ENCODE measurements around the gene C17orf114.

The C17orf114 gene

GRCh38 chr17:4785311-4786105 lies 16.6 kb downstream of the C17orf114 start:
- peak; percentile 29 for DNase-seq

DNA sequence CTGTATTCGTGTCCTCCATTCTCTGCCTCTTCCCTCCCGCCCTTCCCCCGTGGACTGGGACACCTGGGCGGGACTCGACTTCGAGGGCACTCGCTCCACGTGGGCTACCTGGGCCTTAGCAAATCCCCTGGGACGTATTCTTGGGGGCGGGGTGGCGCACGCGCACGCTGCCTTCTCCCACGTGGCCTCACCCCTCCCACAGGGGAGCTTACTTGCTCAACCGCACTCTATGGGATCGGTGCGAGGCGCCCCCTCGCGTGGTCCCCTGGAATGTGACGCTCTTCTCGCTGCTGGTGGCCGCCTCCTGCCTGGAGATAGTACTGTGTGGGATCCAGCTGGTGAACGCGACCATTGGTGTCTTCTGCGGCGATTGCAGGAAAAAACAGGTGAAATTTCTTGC lies 19.5 kb downstream of the C17orf114 start:
- peak; percentile 31 for DNase-seq

DNA sequence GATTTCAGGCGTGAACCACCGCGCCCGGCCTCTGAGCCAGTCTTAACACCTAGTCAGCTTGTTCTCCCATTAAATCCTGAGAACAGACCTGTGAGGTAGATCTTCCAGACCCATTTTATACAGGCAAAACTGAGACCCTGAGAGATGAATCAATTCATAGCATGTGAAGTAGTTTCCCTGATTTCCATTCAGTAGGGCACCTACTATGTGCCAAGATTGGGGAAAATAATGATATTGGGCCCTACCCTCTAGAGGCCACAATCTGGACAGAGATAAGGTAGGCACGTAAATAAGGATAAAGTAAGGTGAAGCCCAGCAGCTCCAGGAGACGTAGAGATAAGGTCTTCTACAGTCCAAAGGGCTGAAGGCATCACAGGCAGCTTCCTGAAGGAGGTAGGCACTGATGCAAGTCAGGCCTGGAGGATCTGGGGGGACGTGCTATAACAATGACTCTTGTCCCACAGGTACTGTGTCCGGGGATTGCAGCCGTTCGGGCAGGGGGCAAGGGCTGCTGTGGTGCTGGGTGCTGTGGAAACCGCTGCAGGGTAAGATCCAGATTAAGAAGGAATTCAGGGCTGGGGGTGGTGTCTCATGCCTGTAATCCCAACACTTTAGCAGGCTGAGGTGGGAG lies 21.7 kb downstream of the C17orf114 start:
- DNase-seq, result no peak

DNA sequence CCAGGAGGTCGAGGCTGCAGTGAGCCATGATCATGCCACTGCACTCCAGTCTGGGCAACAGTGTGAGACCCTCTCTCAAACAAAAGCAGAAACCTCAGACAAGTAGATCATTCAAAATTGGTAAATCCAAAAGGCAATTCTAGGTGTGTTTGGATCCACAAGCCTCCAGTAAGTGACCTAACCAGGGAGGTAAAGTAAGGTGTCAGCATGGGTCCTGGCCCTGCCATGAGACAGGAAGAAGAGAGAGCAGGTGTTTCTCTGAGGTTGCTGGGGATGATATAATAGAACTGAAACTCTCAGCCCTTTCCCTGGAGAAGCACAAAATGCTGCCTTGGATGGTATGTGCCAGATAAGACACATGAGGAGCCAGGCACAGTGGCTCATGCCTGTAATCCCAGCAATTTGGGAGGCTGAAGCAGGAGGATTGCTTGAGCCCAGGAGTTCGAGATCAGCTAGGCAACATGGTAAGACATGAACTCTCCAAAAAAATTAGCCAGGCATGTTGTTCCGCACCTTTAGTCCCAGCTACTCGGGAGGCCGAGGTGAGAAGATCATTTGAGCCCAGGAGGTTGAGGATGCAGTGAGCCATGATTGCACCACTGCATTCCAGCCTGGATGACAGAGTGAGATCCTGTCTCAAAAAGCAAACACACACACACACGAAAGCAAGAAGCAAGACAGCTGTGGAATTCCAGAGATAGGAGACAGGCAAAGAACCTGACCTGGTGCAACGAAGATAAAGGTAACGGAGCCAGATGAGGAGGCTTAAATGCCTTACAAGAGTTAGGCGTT lies 24.0 kb downstream of the C17orf114 start:
- DNase-seq, result no peak

- DNase-seq, result no peak
Measured at GRCh38 chr17:4772235-4772613, 29.9 kb downstream of the C17orf114 start.

DNA sequence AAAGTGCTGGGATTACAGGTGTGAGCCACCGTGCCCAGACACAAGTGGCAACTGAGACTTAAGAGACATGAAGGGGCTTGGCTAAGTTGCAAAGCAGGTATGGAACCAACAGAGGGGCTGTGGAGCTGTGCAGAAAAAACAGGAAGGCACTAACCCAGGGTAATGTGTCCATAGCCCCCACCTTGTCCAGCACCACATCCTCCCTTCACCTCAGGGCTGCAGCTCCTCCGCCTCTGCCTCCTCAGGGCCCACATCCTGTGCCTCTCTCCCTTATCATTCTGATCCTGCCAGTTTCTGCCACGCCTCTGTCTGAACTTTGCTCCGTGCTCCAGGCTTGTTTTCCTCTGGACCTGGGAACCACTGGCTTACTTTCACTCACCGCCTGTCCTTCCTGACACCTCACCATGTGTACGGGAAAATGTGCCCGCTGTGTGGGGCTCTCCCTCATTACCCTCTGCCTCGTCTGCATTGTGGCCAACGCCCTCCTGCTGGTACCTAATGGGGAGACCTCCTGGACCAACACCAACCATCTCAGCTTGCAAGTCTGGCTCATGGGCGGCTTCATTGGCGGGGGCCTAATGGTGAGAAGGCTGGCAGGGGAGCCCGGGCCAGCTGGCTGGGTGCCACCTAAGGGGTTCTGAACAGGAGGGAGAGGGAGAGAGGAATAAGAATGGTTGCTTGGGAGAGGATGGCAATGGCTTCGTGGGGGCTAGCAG lies 30.5 kb downstream of the C17orf114 start, which contains the start of gene TM4SF5:
TM4SF5 (plus strand) TSS at position 368 of the 716 bp plus-strand sequence; CDS start at position 405, 37 bp downstream.
- no peak for DNase-seq

- no peak for DNase-seq
Measured at GRCh38 chr17:4769628-4770027, 32.5 kb downstream of the C17orf114 start.

DNA sequence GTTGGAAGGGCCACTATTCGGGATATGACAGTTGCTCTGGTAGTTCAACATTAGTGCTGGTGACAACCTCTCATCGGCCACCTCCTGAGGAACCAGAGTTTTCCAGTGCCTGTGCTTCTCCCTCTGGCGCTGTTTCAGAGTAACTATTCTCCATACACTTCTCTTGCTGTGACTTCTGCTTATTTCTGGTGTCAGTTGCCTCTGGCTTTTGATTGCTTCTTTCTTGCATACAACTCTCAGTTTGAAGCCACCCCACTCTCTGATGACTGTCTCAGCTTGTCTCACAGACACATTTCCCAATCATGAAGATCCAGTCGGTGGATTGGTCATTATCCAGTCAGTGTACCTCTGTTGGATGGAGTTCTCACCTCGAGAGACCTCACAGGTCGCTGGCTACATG lies 33.8 kb downstream of the C17orf114 start:
- DNase-seq, result no peak

DNA sequence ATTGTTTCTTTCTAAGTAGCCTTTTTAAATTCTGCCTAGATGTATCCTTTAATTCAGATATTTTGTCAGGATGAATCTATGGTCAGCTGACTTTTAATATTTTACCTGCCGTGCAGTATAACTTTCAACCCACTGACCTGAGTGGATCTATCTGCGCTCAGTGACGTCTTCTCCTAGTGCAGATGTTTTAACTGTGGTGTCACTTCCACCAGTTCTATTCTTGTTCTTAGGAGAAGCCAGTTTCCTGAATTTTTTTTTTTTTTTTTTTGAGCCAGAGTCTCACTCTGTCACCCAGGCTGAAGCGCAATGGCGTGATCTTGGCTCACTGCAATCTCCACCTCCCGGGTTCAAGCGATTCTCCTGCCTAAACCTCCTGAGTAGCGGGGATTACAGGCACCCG lies 35.4 kb downstream of the C17orf114 start:
- DNase-seq, result no peak

GRCh38 chr17:4766201-4766600 lies 35.9 kb downstream of the C17orf114 start:
- no peak for DNase-seq

GRCh38 chr17:4764595-4764994 lies 37.5 kb downstream of the C17orf114 start:
- DNase-seq, result no peak

DNA sequence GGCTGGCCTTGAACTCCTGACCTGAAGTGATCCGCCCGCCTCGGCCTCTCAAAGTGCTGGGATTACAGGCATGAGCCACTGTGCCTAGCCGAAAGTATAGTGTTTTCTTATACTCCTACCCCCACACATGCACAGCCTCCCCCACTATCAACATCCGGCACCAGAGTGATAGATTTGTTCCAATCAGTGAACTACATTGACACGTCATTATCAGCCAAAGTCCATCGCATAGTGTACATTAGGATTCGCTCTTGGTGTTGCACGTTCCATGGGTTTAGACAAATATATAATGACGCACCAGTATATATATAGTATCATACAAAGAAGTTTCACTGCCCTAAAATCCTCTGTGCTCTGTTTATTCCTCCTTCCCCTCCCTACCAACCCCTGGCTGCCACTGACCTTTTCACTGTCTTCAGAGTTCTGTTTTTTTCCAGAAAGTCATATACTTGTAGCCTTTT lies 42.3 kb downstream of the C17orf114 start:
- DNase-seq, result no peak

GRCh38 chr17:4753392-4753791 lies 48.7 kb downstream of the C17orf114 start:
- DNase-seq, result no peak

DNA sequence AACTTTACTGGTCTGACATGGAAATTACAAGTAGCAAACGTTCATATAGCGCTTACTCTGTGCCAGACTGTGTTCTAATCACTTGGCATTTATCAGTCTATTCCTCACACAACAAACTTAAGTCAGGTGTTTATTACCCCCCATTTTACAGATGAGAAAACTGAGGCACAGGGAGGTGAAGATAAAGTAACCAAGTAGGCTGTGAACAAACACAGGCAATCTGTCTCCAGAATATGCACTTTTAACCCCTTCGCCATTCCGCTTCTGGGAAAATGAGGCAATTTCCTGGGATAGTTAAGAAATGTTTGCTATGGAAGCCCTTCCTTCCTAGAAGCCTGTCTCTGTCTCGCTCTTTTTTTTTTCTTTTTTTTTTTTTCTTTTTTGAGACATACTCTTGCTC lies 50.2 kb downstream of the C17orf114 start:
- DNase-seq, result no peak
